Effector memory CD8-positive, alpha-beta T cell (primary cell): Measurements from ENCODE around the gene ABCA13.

Source experiments
- ATAC-seq: fragments of 150-1000 bp; cut with Tn5 transposase; replicated peaks from 2 replicates; pipeline ENCODE4 v1.10.0; 2021; ENCODE audit warnings: mild to moderate bottlenecking, moderate library complexity
- DNase-seq, 3 experiments: peaks; one replicate each; pipeline ENCODE4 v3.0.0; 2021
- H3K27ac Mint-ChIP-seq, 2 donors: one replicate each; pipeline ENCODE4 v1.8.0; 2022; ENCODE audit warnings: mild to moderate bottlenecking in 2 of 2, mixed read lengths in 2 of 2, moderate library complexity in 2 of 2
- H3K27me3 Mint-ChIP-seq, 2 donors: one replicate each; pipeline ENCODE4 v1.8.0; 2022; ENCODE audit warnings: mixed read lengths in 2 of 2
- H3K36me3 Mint-ChIP-seq: one replicate; pipeline ENCODE4 v1.8.0; 2022; ENCODE audit warnings: mild to moderate bottlenecking, moderate library complexity, mixed read lengths; ENCODE audit not compliant: insufficient read depth
- H3K4me1 Mint-ChIP-seq, 2 donors: one replicate each; pipeline ENCODE4 v1.8.0; 2022; ENCODE audit warnings: low read depth in 2 of 2, mixed read lengths in 2 of 2
- H3K4me3 Mint-ChIP-seq, 2 donors: one replicate each; pipeline ENCODE4 v1.8.0; 2022; ENCODE audit warnings: mild to moderate bottlenecking in 2 of 2, mixed read lengths in 2 of 2, moderate library complexity in 2 of 2
- H3K9me3 Mint-ChIP-seq, 2 donors: one replicate each; pipeline ENCODE4 v1.8.0; 2022; ENCODE audit warnings: mixed read lengths in 2 of 2

The ABCA13 gene

GRCh38 chr7:48150086-48150485 is 21.2 kb upstream of the ABCA13 start:
- Mint-ChIP-seq H3K27me3 (peaks cover 20 to 37% of the 10 kb centered on the region in 2 donors), H3K4me3 (no peak overlapping the region), H3K9me3 (no peaks in the 10 kb centered on the region), H3K36me3 (no peaks in the 10 kb centered on the region), H3K4me1 (no peaks in the 10 kb centered on the region), H3K27ac (no peak overlapping the region)
- no peak for DNase-seq
- no peak for ATAC-seq

DNA sequence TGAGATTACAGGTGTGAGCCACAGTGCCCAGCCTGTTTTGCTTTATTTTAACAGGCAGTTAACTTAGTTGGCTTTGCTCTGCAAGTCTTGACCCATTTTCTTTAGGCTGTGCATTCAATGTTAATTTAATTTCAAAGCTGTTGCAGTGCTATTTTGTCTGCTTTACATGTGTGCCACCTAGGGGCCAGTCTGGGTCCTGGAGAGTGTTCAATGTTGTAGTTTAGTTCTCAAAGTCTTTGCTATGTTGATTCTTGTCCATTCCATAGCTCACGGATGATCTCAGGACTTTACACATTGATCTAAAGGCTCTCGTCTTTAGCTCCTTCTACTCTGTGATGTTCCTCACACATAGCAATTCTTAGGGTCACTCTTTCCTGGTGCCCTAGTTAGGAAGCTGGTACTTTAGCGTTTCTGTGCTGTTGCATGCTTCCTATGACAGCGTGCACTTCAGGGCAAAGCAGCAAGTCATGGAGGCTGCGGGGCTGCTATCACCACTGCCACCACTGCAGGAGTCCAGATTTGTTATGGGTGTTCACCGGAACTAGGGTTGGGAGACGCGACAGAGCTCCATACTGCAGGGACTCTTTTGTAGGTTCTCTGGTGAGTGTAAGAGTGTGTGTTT is 16.4 kb upstream of the ABCA13 start:
- no peaks in the 10 kb centered on the region for H3K4me1 Mint-ChIP-seq
- ATAC-seq (peak; percentile 59), DNase-seq (peak; percentile 26 to 45 (median 41))
- peaks cover 34 to 49% of the 10 kb centered on the region in 2 donors for H3K27me3 Mint-ChIP-seq
- H3K9me3 Mint-ChIP-seq, result no peaks in the 10 kb centered on the region
- H3K27ac Mint-ChIP-seq, result no peak overlapping the region
- no peak overlapping the region for H3K4me3 Mint-ChIP-seq
- no peaks in the 10 kb centered on the region for H3K36me3 Mint-ChIP-seq

DNA sequence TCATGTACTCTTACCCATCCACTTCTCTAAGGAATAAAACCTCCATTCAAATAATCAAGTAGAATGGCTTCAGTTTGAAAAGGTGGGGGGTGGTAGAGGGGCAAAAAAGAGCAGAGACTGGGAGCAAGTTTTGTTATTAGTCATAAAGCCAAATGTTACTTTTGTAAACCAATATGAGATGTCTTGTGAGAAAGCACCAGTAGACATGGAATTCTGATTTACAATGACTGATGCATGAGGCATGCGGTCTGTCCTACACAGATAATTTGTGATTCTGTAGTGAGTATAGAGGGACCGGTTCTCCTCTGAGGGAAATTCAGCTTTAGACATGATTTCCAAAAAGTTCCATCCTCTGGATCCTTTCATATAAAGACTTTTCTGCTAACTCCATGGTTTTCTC is 12.9 kb upstream of the ABCA13 start:
- no peaks in the 10 kb centered on the region for H3K4me1 Mint-ChIP-seq
- no peaks in the 10 kb centered on the region for H3K36me3 Mint-ChIP-seq
- H3K27ac Mint-ChIP-seq, result no peak overlapping the region
- peaks cover 51 to 72% of the 10 kb centered on the region in 2 donors for H3K27me3 Mint-ChIP-seq
- ATAC-seq, result no peak
- DNase-seq, result no peak
- no peaks in the 10 kb centered on the region for H3K9me3 Mint-ChIP-seq
- no peak overlapping the region for H3K4me3 Mint-ChIP-seq

DNA sequence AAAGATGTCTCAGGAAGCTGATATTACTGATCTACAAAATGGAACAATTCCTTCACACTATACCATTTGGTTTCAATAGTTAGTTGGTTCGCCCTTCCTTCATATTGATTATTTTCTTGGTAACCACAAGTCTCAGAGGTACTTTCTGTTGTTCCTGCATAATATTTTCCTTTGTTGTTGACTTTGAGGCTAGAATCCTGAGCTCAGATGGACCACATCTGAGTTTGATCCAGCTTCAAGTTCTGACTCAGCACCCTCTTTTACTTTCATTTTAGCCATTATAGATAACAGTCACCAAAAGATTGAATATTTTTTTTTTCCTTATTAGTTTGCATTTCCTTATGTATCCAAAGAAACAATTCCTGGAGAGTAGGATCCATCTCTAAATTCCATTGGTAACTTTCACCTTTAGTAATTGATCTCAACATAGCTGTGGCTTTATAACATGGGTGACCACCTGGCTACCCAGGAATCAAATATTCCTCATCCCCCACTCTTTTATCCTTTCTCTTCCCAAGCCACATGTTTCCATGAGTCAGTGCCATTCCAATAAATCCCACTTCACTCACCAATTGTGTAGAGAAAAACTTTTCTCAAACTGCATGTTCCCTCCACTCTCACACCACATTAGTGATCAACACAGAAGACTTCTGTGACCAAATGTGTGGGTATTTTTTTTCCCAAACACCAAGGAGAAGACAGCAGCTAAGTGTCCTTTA is 9.7 kb upstream of the ABCA13 start:
- Mint-ChIP-seq H3K27ac (no peak overlapping the region), H3K4me3 (no peak overlapping the region), H3K36me3 (no peaks in the 10 kb centered on the region), H3K9me3 (no peaks in the 10 kb centered on the region), H3K27me3 (peaks cover 56 to 74% of the 10 kb centered on the region in 2 donors), H3K4me1 (no peaks in the 10 kb centered on the region)
- ATAC-seq (no peak), DNase-seq (no peak)

- Mint-ChIP-seq H3K36me3 (no peaks in the 10 kb centered on the region), H3K9me3 (no peaks in the 10 kb centered on the region), H3K27ac (no peak overlapping the region), H3K27me3 (peaks cover 44 to 62% of the 10 kb centered on the region in 2 donors), H3K4me3 (no peak overlapping the region), H3K4me1 (no peaks in the 10 kb centered on the region)
- no peak for ATAC-seq
- DNase-seq, result no peak
Measured at GRCh38 chr7:48165157-48165556, 6.1 kb upstream of the ABCA13 start.

DNA sequence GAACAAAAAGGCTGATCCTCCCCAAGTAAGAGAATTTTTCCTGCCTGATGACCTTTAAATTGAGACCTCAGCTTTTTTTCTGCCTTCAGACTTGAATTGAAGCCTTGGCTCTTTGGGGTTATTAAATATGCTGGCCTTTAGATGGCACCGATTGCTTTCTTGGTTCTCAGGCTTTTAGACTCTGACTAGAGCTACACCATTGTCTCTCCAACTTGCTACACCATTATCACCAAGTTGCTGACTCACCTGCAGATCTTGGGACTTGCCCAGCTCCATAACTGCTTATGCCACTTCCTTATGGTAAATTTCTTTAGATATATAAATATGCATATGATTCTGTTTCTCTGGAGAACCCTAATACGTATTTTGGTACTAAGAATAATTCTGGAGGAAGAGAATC is 3.1 kb upstream of the ABCA13 start:
- H3K27ac Mint-ChIP-seq, result no peak overlapping the region
- no peaks in the 10 kb centered on the region for H3K36me3 Mint-ChIP-seq
- no peak for ATAC-seq
- no peak for DNase-seq
- H3K4me1 Mint-ChIP-seq, result no peaks in the 10 kb centered on the region
- H3K27me3 Mint-ChIP-seq, result peaks cover 45 to 51% of the 10 kb centered on the region in 2 donors
- no peaks in the 10 kb centered on the region for H3K9me3 Mint-ChIP-seq
- H3K4me3 Mint-ChIP-seq, result no peak overlapping the region

GRCh38 chr7:48170506-48170905 is 752 bp upstream of the ABCA13 start:
- no peak for DNase-seq
- Mint-ChIP-seq H3K4me3 (no peak overlapping the region), H3K36me3 (peaks cover 3% of the 10 kb centered on the region), H3K4me1 (no peaks in the 10 kb centered on the region), H3K9me3 (no peaks in the 10 kb centered on the region), H3K27ac (no peak overlapping the region), H3K27me3 (peaks cover 27 to 32% of the 10 kb centered on the region in 2 donors)
- ATAC-seq, result no peak

DNA sequence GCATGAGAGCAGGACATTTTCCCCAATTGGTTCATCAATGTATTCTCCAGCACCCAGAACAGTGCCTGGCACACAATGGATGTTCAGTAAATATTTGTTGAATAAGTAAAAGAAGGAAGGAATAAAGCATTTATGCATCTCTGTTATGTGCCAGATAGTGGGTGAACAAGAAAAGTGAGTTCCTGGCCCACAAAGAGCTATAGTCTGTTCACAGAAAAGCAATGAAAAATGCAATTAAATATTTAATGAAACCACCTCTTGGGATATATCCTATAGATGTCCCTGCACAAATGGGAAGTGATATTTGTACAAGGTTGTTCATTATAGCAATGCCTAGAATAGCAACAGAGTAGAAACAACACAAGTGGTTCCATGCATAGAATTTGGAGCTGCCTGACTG is 2.1 kb downstream of the ABCA13 start:
- DNase-seq, result no peak
- Mint-ChIP-seq H3K27me3 (peaks cover 23 to 38% of the 10 kb centered on the region in 2 donors), H3K4me3 (no peak overlapping the region), H3K9me3 (no peaks in the 10 kb centered on the region), H3K27ac (no peak overlapping the region), H3K36me3 (peaks cover 3% of the 10 kb centered on the region), H3K4me1 (no peaks in the 10 kb centered on the region)
- ATAC-seq, result no peak

DNA sequence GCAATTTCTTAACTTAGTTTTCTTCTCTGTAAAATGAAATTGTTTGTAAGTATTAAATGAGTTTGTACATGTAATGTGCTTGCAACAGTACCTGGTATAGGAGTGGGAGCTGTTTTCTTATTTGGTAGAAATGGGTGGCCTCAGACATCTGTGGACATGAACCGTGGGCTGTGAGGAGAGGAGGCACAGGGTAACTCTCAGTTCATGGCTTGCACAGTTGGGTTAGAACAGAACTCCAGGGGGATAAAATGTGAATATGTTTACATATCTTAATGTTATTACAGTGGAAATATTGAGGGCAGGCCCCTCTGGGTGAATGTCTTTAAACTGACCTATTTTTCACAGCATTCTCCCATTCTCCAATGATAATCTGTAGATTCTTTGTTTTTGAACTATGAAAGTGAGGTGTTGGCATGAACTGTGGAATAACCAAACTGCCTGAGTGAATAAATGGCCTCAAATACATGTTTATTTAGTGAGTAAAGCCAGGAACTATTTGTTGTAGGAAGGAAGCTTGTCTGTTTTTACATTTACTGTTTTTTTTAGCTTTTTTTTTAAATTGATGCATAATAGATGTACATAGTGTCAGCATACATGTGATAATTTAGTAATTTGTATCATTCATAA is 2.6 kb downstream of the ABCA13 start:
- no peaks in the 10 kb centered on the region for H3K4me1 Mint-ChIP-seq

DNA sequence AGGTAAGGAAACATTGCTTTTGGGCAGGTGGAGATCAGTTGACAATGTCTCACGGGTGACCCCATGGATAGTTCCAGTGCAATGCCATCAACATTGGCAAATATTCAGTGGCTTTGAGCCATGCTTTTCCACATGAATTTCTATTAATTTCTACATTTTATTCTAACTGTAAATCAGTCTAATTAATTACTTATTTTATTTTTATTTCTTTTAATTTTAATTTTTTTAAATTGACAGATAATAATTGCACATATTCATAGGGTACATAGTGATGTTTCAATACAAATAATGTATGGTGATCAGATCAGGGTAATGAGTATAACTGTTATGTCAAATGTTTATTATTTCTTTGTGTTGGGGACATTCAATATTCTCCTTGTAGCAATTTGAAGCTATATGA is 3.8 kb downstream of the ABCA13 start:
- ATAC-seq (no peak), DNase-seq (no peak)
- Mint-ChIP-seq H3K27ac (no peak overlapping the region), H3K36me3 (peaks cover 5% of the 10 kb centered on the region), H3K4me1 (no peaks in the 10 kb centered on the region), H3K9me3 (no peaks in the 10 kb centered on the region), H3K4me3 (no peak overlapping the region), H3K27me3 (peaks cover 14 to 24% of the 10 kb centered on the region in 2 donors)

More for the DNA sequence above, 2.6 kb downstream of the ABCA13 start:
- no peak for DNase-seq
- ATAC-seq, result no peak
- Mint-ChIP-seq H3K27ac (no peak overlapping the region), H3K9me3 (no peaks in the 10 kb centered on the region), H3K36me3 (peaks cover 3% of the 10 kb centered on the region), H3K27me3 (peaks cover 20 to 33% of the 10 kb centered on the region in 2 donors), H3K4me3 (no peak overlapping the region)

GRCh38 chr7:48176356-48176893 is 5.2 kb downstream of the ABCA13 start:
- DNase-seq (no peak), ATAC-seq (no peak)
- peaks cover 5 to 15% of the 10 kb centered on the region in 2 donors for H3K27me3 Mint-ChIP-seq
- H3K9me3 Mint-ChIP-seq, result no peaks in the 10 kb centered on the region
- no peaks in the 10 kb centered on the region for H3K4me1 Mint-ChIP-seq
- H3K27ac Mint-ChIP-seq, result no peak overlapping the region
- peaks cover 5% of the 10 kb centered on the region for H3K36me3 Mint-ChIP-seq
- no peak overlapping the region for H3K4me3 Mint-ChIP-seq

DNA sequence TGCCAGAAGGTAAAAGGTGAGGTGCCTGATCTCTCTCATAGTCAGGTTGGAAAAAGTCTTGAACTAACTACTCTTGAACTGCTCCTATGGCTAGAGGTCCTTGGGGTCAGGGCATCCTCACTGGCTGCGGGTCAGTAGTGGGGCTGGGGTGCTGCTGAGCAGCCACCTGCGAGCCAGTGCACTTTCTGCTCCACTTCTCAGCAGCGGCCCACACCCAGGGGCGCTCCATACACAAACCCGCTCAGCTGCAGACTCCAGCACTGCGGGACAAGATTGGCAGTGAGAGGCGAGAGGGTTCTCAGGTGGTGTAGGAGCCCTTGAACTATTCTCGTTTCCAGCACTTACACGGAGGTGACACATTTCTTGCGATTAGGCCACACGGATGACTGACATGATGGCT is 6.0 kb downstream of the ABCA13 start:
- H3K36me3 Mint-ChIP-seq, result peaks cover 5% of the 10 kb centered on the region
- H3K4me3 Mint-ChIP-seq, result no peak overlapping the region
- H3K27me3 Mint-ChIP-seq, result peaks cover 0 to 11% of the 10 kb centered on the region in 2 donors
- no peaks in the 10 kb centered on the region for H3K4me1 Mint-ChIP-seq
- DNase-seq, result no peak
- no peak for ATAC-seq
- H3K27ac Mint-ChIP-seq, result no peak overlapping the region
- no peaks in the 10 kb centered on the region for H3K9me3 Mint-ChIP-seq

DNA sequence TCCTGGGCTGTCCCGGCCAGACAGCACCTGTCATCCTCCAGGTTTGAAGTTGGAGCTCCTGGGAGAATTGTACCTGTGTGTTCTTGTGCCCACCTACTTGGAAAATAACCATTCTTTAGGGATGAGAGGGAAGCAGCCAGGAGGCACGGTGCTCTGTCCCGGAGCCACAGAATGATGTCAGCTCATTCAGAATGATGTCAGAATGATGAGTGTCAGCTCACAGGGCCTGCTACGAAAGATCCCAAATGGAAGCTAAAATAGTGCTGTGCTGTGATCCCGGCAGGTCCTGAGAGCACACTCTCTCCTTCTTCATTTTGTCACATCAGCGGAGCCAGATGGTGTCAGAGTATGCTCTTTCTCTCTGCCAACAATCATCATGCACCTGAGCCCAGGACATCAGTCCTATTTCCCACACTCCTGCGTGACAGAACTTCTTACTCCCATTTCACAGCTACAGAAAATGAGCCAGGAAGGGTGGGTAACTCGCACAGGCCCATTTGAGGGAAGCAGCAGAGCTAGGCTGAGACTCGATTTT is 8.3 kb downstream of the ABCA13 start:
- Mint-ChIP-seq H3K27me3 (peaks cover 0 to 11% of the 10 kb centered on the region in 2 donors), H3K4me1 (no peaks in the 10 kb centered on the region), H3K36me3 (peaks cover 2% of the 10 kb centered on the region), H3K9me3 (no peaks in the 10 kb centered on the region), H3K4me3 (no peak overlapping the region), H3K27ac (no peak overlapping the region)
- DNase-seq (no peak), ATAC-seq (no peak)
